ENCODE data around the gene ADAMTS8.

The ADAMTS8 gene

GRCh38 chr11:130462101-130462885 is 33.9 kb upstream of the ADAMTS8 start:
- no peak for DNase-seq

- no peak for DNase-seq
Measured at GRCh38 chr11:130459521-130459920, 31.1 kb upstream of the ADAMTS8 start.

- no peak for DNase-seq
Measured at GRCh38 chr11:130458410-130458729, 30.0 kb upstream of the ADAMTS8 start.

- DNase-seq, result no peak
Measured at GRCh38 chr11:130457623-130458409, 29.4 kb upstream of the ADAMTS8 start.

- no peak for DNase-seq
Measured at GRCh38 chr11:130456286-130456685, 27.9 kb upstream of the ADAMTS8 start.

- no peak for DNase-seq
Measured at GRCh38 chr11:130455483-130456127, 27.2 kb upstream of the ADAMTS8 start.

GRCh38 chr11:130454491-130455252 is 26.3 kb upstream of the ADAMTS8 start:
- no peak for DNase-seq

- no peak for DNase-seq
Measured at GRCh38 chr11:130452940-130453339, 24.5 kb upstream of the ADAMTS8 start.

GRCh38 chr11:130452176-130452575 is 23.8 kb upstream of the ADAMTS8 start:
- DNase-seq, result no peak

GRCh38 chr11:130451231-130452019 is 23.0 kb upstream of the ADAMTS8 start:
- DNase-seq, result no peak

GRCh38 chr11:130449996-130450769 is 21.8 kb upstream of the ADAMTS8 start:
- DNase-seq, result no peak

GRCh38 chr11:130449310-130449990 is 21.0 kb upstream of the ADAMTS8 start:
- no peak for DNase-seq

GRCh38 chr11:130448416-130449309 is 20.3 kb upstream of the ADAMTS8 start, which contains the start of gene ADAMTS15:
Gene ADAMTS15, plus strand, starts transcription at chr11:130448645. Its CDS starts 329 bp downstream, at chr11:130448974.
- DNase-seq, result no peak

- no peak for DNase-seq
Measured at GRCh38 chr11:130448039-130448415, 19.6 kb upstream of the ADAMTS8 start.

GRCh38 chr11:130445788-130446187 is 17.4 kb upstream of the ADAMTS8 start:
- no peak for DNase-seq

- DNase-seq, result no peak
Measured at GRCh38 chr11:130442737-130443136, 14.3 kb upstream of the ADAMTS8 start.

- no peak for DNase-seq
Measured at GRCh38 chr11:130441719-130442118, 13.3 kb upstream of the ADAMTS8 start.

GRCh38 chr11:130439876-130440275 is 11.5 kb upstream of the ADAMTS8 start:
- no peak for DNase-seq

GRCh38 chr11:130439160-130439519 is 10.7 kb upstream of the ADAMTS8 start:
- DNase-seq, result no peak
